GM23248 (cell line): Measurements from ENCODE around the gene CRYBB3.

Source experiments
- EZH2 ChIP-seq: fragments of 200-600 bp; sonication (generic); IDR thresholded peaks from 2 replicates; pipeline ENCODE4 v1.6.1; 2018; ENCODE audit warnings: antibody characterized with exemption, mild to moderate bottlenecking; ENCODE audit not compliant: insufficient read depth, poor library complexity, severe bottlenecking
- EZH2phosphoT487 ChIP-seq: fragments of 200-600 bp; sonication (generic); IDR thresholded peaks from 2 replicates; pipeline ENCODE4 v1.6.1; 2018; ENCODE audit warnings: antibody characterized with exemption, moderate library complexity, mild to moderate bottlenecking, low read depth; ENCODE audit not compliant: insufficient read depth

- TF ChIP-seq EZH2 (no peak), EZH2phosphoT487 (no peak)
Observed at GRCh38 chr22:25193548-25193947, 6.1 kb upstream of the CRYBB3 start.
